ENCODE results near the gene SMIM3.

The SMIM3 gene

DNA sequence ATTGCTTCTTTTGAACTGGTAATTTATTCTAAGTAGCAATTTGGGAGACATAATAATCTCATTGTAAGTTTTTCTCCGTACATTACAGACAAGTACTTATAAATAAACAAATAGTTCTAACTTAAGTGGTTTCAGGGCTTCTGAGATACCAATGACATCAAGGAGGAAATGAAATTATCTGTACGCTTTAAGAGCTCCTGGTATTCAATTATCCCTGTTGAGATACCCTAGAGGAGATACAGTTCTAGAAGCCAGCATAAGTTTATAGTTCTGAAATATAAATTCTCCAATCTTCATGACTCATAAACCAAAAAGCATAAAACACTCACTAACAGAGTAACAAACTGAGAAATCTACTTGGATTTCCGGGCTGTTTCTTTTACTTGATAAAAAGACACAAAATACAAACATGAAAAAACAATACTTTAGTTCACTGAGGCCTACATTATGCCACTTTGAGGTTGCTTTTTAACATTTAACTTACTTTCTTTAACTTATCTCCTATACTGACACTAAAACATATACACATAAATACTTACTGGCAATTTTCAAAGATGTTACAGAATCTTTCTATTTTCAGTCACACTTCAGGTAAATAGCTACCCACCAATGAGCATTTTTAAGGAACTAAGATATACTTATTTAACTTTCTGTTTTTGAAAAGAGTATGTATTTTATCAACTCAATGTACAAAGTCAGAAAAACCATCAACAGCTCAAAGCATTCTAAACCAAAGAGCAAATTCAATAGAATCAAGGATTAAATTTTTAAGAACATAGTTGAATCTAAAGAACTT lies 27.3 kb upstream of the SMIM3 start:
- Histone ChIP-seq H3K36me3 (ENCODE audit: control insufficient read depth, insufficient read depth, low read length) (no peaks in the 10 kb centered on the region), H3K4me1 (no peaks in the 10 kb centered on the region)
- TF ChIP-seq, protein P1, sequence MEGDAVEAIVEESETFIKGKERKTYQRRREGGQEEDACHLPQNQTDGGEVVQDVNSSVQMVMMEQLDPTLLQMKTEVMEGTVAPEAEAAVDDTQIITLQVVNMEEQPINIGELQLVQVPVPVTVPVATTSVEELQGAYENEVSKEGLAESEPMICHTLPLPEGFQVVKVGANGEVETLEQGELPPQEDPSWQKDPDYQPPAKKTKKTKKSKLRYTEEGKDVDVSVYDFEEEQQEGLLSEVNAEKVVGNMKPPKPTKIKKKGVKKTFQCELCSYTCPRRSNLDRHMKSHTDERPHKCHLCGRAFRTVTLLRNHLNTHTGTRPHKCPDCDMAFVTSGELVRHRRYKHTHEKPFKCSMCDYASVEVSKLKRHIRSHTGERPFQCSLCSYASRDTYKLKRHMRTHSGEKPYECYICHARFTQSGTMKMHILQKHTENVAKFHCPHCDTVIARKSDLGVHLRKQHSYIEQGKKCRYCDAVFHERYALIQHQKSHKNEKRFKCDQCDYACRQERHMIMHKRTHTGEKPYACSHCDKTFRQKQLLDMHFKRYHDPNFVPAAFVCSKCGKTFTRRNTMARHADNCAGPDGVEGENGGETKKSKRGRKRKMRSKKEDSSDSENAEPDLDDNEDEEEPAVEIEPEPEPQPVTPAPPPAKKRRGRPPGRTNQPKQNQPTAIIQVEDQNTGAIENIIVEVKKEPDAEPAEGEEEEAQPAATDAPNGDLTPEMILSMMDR (IDR thresholded peaks at IDR 0.05): no peak

DNA sequence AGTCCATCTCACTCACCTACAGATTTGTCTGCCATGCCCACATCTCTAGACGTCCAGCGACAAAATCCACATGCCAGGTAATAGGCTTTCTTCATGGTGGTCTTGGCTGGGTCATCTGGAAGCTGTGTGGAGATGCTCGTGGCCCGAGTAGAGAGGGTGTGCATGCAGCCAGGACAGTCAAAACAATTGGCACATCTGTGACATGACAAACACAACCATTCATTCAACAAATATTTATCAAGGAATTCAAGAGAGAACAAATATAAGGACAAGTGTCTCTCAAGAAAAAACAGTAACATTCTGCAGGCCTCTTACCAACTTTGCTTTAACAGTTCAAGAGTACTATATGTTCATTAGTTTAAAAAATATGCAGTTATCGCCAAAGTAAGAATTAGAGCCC lies 25.1 kb upstream of the SMIM3 start:
- no peaks in the 10 kb centered on the region for H3K27me3 ChIP-seq (ENCODE audit: control insufficient read depth, insufficient read depth, low read length)
- no peaks in the 10 kb centered on the region for H3K36me3 ChIP-seq (ENCODE audit: control insufficient read depth, insufficient read depth, low read length)
- H3K4me3 ChIP-seq (ENCODE audit: low read depth, low read length): no peak overlapping the region
- no peak overlapping the region for H3K27ac ChIP-seq
- TF ChIP-seq, protein P1 (IDR thresholded peaks at IDR 0.05): no peak
- no peak overlapping the region for H3K9ac ChIP-seq
- no peak overlapping the region for H2AFZ ChIP-seq
- H3K9me3 ChIP-seq (ENCODE audit: control insufficient read depth, low read length): no peaks in the 10 kb centered on the region
- no peak overlapping the region for H3K4me2 ChIP-seq (ENCODE audit: low read length)
- no peaks in the 10 kb centered on the region for H3K4me1 ChIP-seq
- H3K79me2 ChIP-seq: peaks cover 33% of the 10 kb centered on the region

More for the DNA sequence above, 27.3 kb upstream of the SMIM3 start:
- no peak overlapping the region for H3K9ac ChIP-seq
- no peak overlapping the region for H3K27ac ChIP-seq
- peaks cover 36% of the 10 kb centered on the region for H3K79me2 ChIP-seq
- no peak overlapping the region for H2AFZ ChIP-seq
- H3K9me3 ChIP-seq (ENCODE audit: control insufficient read depth, low read length): no peaks in the 10 kb centered on the region
- no peak overlapping the region for H3K4me3 ChIP-seq (ENCODE audit: low read depth, low read length)
- no peaks in the 10 kb centered on the region for H3K27me3 ChIP-seq (ENCODE audit: control insufficient read depth, insufficient read depth, low read length)
- no peak overlapping the region for H3K4me2 ChIP-seq (ENCODE audit: low read length)

DNA sequence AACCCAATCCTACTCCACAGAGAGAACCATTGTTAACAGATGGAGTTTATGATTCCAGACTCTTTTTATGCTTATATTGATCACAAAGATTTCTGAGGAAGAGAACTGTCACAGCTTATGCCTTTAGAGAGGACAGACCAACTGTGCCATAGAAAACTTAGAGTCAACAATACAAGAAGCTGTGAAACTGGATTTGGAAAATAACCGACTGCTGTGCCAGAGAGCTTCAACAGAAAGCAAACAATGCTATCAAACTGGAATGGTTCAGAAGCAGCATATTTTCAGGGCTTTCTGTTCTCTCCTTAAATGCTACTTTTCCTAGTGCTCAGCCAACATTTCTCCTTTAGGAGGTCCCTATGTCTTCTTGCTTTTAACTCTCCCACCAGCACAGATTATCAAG lies 24.7 kb upstream of the SMIM3 start:
- Histone ChIP-seq H3K4me2 (ENCODE audit: low read length) (no peak overlapping the region), H3K9ac (no peak overlapping the region), H3K27ac (no peak overlapping the region), H3K9me3 (ENCODE audit: control insufficient read depth, low read length) (no peaks in the 10 kb centered on the region), H3K4me3 (ENCODE audit: low read depth, low read length) (no peak overlapping the region), H3K4me1 (no peaks in the 10 kb centered on the region), H3K36me3 (ENCODE audit: control insufficient read depth, insufficient read depth, low read length) (no peaks in the 10 kb centered on the region), H2AFZ (no peak overlapping the region), H3K79me2 (peaks cover 33% of the 10 kb centered on the region), H3K27me3 (ENCODE audit: control insufficient read depth, insufficient read depth, low read length) (no peaks in the 10 kb centered on the region)
- TF ChIP-seq, protein P1 (IDR thresholded peaks at IDR 0.05): no peak

DNA sequence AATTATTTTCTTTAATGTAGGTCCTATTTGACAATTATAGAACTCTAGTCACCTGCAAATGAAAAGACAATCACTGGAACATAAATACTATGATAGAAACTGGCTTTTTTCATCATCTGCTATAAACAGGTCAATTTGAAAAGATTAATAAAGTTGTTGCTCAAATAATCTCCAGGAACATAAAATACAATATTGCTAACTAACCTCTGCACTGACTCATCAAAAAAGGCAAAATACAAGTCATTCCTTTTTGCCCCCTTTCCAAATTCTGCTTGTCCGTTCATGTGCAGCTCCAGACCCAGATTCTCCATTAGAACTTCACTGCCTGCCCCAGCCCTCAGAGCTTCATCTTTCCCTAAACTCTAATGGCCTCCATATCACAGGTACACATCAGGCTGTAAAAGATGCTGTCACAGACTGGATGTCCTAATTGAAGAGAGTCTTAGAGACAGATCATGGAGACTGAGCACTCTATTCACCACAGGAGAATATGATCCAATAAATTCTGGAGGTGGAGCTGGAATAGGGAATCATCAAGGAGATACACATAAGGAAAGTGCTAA lies 21.4 kb upstream of the SMIM3 start:
- H3K4me1 ChIP-seq: no peaks in the 10 kb centered on the region
- TF ChIP-seq, protein P1 (IDR thresholded peaks at IDR 0.05): no peak
- H3K36me3 ChIP-seq (ENCODE audit: control insufficient read depth, insufficient read depth, low read length): no peaks in the 10 kb centered on the region
- no peak overlapping the region for H3K4me3 ChIP-seq (ENCODE audit: low read depth, low read length)
- peak overlapping the region; percentile 38 for H3K4me2 ChIP-seq (ENCODE audit: low read length)
- H3K9ac ChIP-seq: no peak overlapping the region
- no peaks in the 10 kb centered on the region for H3K27me3 ChIP-seq (ENCODE audit: control insufficient read depth, insufficient read depth, low read length)
- H3K79me2 ChIP-seq: peaks cover 33% of the 10 kb centered on the region
- no peaks in the 10 kb centered on the region for H3K9me3 ChIP-seq (ENCODE audit: control insufficient read depth, low read length)
- H2AFZ ChIP-seq: no peak overlapping the region
- no peak overlapping the region for H3K27ac ChIP-seq

DNA sequence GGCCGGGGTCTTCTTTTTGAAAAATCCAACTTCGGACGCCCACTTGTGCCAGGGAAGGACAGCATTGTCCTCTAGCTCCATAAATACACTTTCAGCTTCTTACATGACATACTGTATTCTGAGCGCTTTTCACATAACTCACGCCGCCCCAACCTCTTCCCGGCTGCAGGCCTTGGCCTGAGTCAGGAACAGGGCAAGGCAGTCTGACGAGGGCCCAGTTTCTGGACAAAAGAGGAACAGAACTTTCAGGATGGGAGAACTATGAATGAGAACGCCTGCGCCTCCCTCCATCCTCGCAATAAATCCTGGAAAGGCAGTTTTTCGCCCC lies 20.4 kb upstream of the SMIM3 start:
- Histone ChIP-seq H3K4me2 (ENCODE audit: low read length) (peak overlapping the region; percentile 67), H3K27me3 (ENCODE audit: control insufficient read depth, insufficient read depth, low read length) (no peaks in the 10 kb centered on the region), H3K27ac (peak overlapping the region; percentile 86), H3K36me3 (ENCODE audit: control insufficient read depth, insufficient read depth, low read length) (no peaks in the 10 kb centered on the region), H3K9me3 (ENCODE audit: control insufficient read depth, low read length) (no peaks in the 10 kb centered on the region), H3K4me3 (ENCODE audit: low read depth, low read length) (peak overlapping the region; percentile 99), H3K79me2 (peaks cover 29% of the 10 kb centered on the region), H2AFZ (peak overlapping the region; percentile 97), H3K4me1 (peaks cover 4% of the 10 kb centered on the region), H3K9ac (peak overlapping the region; percentile 46)
- TF ChIP-seq, protein P1 (IDR thresholded peaks at IDR 0.05): no peak
